Posterior cingulate gyrus (tissue), 11 donors: ENCODE data around the gene NME3.
"Not testable (repeated sequence)": the region's sequence is repeated elsewhere in the genome, so short reads cannot be mapped to it uniquely, and the experiment has no call there.

Source experiments
- DNase-seq, 10 donors: peaks; one replicate each; pipeline versions ENCODE4 v3.0.0 to v3.0.0-alpha.2; 2020 to 2021; ENCODE audit warnings: mixed read lengths in 3 of 10
- intact Hi-C: fragments of 100-400 bp; cut with DNase I; formaldehyde crosslinking; loops from one replicate; pipeline ENCODE4 v1.15.1; 2023

NME3 gene

DNA sequence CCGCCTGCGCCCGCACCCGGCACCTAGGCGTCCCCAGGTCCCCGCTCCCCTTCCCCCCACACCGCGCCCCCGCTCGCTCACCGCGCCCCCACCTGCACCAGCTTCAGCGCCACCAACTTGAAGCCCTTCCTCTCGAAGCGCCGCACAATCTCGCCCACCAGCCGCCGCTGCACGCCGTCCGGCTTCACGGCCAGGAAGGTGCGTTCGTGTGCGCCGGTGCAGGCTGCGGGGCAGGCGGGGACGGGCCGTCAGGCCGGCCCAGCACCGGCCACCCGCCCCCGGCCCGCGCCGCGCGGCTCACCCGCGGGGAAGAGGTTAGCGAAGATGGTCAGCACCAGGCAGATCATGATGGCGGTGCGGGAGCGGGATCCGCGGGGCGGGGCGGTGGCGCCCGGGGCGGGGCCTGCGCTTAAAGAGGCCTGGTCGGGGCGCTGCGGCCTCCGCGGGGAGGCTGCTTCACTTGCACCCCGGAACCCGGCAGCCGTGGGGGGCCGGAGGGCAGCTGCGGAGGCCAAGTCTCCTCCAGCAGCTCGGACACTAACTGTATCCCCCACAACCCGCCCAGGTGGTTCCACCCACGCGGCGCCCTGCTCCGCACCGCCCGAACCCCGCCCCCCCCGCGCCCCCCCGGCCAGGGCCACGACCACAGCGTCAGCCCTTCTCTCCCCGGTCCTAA lies at the start of gene NME3:
Gene NME3, minus strand, starts transcription at position 356 of the 676 bp plus-strand sequence. Its CDS starts 9 bp downstream, at position 347.
- intact Hi-C loops: loop anchor here (5.0 kb wide), 3 partner anchors 56 to 191 kb away; partner anchors contain the start of genes FAHD1, HAGH, MAPK8IP3 and RPS2
- DNase-seq: peak; percentile 65 to 98 (median 78)

DNA sequence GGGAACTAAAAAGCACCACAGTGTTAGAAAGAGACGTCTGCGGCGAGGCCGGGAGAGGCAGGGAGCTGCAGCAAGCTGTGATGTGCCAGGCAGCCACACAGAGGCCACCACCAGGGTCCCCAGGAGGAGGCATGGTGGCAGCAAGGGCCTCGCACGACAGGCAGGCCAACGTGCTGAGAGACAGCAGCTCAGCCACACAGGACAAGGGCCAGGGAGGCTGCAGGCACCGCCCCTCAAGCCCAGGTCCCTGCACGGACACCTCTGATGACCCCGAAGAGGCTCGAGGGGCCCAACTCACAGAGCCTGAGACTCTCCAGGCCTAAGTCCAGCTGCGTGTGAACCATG lies 49.6 kb upstream of the NME3 start:
- peak in 1 of 10 donors; percentile 62 for DNase-seq
- intact Hi-C loops: no loop called here

GRCh38 chr16:1820096-1820945 lies 49.0 kb upstream of the NME3 start:
- intact Hi-C loops: no loop called here
- DNase-seq: no peak

- peak in 1 of 10 donors; percentile 54 for DNase-seq
- intact Hi-C loops: no loop called here
Observed at GRCh38 chr16:1819611-1820010, 48.3 kb upstream of the NME3 start.

DNA sequence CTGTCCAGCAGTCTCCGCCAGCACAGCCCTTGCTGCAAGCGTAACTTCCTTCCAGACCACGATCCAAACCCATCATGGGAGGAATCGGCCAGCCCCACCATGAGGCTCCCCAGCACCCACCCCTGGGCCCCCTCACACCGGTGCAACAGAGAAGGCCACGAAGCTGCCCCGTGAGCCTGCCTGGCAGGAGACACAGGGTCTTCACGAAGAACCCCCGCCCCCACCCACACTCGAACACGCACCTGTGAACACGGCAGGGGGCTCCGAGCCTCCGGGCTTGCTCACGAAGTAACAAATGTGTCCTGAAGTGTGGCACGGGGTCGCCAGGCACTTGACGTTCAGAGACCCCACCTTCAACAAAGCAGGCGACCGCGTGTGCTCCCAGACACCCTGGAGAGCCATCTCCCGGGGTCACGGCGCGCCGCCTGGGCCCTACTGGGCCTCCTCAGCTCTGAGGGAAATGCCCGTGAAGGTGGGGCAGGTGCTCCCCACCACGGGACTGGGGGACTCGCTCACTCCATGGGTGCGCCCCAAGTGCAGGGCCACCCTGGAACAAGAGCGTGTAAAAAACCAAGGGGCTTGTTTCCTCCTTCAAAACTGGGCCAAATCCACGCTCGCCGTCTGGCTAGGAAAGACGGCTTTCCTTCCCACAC lies 47.7 kb upstream of the NME3 start:
- DNase-seq: peak in 1 of 10 donors; percentile 49
- intact Hi-C loops: no loop called here

GRCh38 chr16:1818204-1818872 lies 47.0 kb upstream of the NME3 start:
- intact Hi-C loops: no loop called here

DNA sequence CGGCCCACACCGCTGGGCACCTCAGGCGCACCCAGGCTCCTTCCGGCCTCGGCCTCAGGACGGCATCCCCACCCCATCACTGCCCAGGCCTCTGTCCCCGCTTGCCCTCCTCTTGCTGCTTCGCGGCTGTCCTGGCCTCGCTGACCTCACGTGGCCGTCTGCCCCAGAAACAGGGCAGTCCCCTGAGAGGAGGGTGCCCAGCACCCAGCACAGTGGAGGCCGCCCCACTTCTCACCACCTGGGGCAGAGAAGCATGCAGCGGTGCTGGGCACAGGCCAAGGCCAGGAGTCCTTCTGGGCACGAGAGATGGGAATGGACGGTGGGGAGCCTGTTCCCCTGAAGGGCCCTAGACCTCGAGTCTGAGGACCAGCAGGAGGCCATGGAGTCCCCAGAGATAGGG lies 46.4 kb upstream of the NME3 start:
- intact Hi-C loops: no loop called here
- peak in 1 of 10 donors; percentile 76 for DNase-seq

More at GRCh38 chr16:1818204-1818872, 47.0 kb upstream of the NME3 start:
- DNase-seq: no peak

GRCh38 chr16:1817276-1817589 lies 45.9 kb upstream of the NME3 start:
- intact Hi-C loops: no loop called here
- no peak for DNase-seq

DNA sequence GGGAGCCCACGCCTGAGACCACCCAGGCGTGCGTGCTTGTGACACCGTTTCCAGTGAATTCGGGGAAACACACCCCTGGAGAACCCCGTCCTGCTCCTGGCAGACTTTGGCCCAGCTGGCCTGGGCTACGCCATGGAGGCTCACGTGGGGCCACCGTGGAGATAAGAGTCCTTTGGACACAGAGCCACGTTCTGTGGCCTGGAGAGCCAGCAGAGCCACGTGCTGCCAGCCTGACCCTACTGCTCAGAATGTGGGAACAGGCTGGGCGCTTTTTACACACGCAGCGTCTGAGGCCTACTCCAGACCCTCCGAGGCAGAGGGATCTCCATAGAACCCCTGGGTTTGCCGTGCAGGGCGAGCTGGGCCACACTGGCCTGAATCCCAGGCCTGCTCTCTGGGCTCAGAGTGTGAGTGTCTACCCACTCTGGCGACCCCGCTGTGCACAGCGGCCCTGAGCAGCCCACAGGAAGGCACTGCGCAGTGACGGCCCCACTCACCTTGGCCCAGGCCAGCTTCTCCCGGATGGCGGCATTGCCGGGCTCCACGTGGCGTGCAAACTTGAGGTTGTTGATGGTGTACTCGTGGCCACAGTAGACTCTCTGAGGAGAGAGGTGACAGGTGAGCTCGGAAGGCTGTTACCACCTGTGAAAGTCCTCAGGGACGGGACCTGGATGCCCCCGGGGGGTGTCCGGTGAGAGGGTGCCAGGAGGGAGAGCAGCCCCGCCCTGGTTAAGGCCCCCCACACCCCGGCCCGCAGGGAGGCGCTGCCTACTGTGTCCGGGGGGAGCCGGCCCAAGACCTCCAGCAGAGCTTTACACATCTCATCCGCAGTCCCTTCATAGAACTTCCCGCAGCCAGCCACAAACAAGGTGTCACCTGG lies 45.3 kb upstream of the NME3 start:
- DNase-seq: peak in 1 of 10 donors; percentile 74
- intact Hi-C loops: no loop called here

GRCh38 chr16:1815461-1815860 lies 44.1 kb upstream of the NME3 start:
- DNase-seq: no peak
- intact Hi-C loops: no loop called here

DNA sequence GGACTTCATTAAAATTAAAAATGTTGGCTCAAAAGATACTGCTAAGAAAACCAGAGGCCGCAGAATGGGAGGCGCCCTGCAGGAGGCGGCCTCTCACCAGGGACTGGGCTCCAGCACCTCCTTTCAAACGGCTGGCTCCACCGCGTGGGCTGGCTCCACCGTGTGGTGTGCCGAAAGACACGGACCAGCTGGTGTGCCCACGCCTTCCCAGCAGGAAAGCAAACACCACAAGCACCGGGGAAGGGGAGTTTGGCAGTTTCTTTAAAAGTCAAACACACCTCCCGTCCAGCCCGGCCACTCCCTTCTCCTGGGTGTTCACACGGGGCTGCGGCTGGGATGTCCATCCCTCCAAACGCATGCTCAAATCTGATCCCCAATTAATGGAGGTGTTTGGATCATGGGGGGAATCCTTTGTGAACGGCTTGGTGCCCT lies 41.4 kb upstream of the NME3 start:
- DNase-seq: peak; percentile 34 to 96 (median 79)
- intact Hi-C loops: no loop called here

GRCh38 chr16:1810536-1810935 lies 39.2 kb upstream of the NME3 start:
- intact Hi-C loops: no loop called here
- DNase-seq: peak in 1 of 10 donors; percentile 79

GRCh38 chr16:1810106-1810505 lies 38.8 kb upstream of the NME3 start:
- intact Hi-C loops: no loop called here

DNA sequence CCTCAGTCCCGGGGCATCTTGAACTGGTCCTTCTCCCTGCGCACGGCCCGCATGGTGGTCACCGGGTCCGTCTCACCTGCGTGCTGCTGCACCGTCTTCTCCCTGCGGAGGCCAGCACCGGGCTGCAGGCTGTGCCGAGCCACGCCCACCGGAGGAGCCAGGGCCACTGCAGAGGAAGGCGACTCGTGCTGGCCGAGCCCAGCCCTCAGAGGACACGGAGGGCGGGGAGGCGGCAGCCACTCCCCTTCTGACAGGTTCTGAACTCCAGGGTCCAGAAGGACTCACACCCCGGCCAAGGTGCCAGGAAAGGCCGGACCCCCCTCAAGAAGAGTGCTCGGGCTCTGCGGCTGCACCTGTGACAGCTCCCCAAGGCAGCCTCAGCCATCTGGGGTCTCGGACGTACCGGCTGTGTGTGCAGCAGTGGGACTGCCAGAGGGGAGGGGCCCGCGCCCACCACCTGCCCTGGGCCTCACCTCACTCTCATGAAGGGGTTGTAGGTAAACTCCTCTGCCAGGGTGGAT lies 38.0 kb upstream of the NME3 start:
- DNase-seq: peak in 2 of 10 donors; percentile 81 to 82
- intact Hi-C loops: no loop called here

More at GRCh38 chr16:1810106-1810505, 38.8 kb upstream of the NME3 start:
- DNase-seq: peak in 2 of 10 donors; percentile 49 to 58

GRCh38 chr16:1808691-1809090 lies 37.3 kb upstream of the NME3 start:
- DNase-seq: peak in 2 of 10 donors; percentile 54 to 59
- intact Hi-C loops: no loop called here

- DNase-seq: peak in 2 of 10 donors; percentile 56 to 62
- intact Hi-C loops: no loop called here
Observed at GRCh38 chr16:1807626-1808025, 36.3 kb upstream of the NME3 start.

DNA sequence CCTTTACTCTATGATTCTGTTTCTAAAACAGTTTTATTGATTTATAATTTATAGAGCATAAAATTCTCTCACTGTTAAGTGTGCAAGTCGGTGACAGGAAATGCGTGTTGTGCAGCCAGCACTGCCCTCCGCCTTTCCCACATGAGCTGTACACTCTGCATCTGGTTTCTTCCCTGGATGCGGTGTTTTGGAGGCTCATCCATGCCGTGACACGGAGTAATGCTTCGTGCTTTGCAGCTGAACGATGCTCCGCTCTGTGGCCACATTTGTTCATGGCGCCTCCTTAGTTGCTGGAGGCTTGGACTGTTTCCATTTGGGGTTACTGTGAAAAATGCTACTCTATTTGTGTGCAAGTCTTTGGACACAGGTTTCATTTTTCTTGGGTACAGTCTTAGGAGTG lies 29.4 kb upstream of the NME3 start:
- peak in 1 of 10 donors; percentile 68 for DNase-seq
- intact Hi-C loops: no loop called here

DNA sequence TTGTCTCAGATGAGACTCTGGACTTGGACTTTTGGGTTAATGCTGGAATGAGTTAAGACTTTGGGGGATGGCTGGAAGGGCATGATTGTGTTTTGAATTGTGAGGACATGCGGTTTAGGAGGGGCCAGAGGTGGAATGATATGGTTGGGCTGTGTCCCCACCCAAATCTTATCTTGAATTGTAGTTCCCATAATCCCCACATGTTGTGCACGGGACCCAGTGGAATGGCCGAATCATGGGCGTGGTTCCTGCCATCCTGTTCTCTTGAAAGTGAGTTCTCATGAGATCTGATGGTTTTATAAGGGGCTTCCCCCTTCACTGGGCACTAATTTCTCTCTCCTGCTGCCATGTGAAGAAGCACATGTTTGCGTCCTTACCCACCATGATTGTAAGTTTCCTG lies 27.9 kb upstream of the NME3 start:
- intact Hi-C loops, DNase-seq: not testable (repeated sequence)

DNA sequence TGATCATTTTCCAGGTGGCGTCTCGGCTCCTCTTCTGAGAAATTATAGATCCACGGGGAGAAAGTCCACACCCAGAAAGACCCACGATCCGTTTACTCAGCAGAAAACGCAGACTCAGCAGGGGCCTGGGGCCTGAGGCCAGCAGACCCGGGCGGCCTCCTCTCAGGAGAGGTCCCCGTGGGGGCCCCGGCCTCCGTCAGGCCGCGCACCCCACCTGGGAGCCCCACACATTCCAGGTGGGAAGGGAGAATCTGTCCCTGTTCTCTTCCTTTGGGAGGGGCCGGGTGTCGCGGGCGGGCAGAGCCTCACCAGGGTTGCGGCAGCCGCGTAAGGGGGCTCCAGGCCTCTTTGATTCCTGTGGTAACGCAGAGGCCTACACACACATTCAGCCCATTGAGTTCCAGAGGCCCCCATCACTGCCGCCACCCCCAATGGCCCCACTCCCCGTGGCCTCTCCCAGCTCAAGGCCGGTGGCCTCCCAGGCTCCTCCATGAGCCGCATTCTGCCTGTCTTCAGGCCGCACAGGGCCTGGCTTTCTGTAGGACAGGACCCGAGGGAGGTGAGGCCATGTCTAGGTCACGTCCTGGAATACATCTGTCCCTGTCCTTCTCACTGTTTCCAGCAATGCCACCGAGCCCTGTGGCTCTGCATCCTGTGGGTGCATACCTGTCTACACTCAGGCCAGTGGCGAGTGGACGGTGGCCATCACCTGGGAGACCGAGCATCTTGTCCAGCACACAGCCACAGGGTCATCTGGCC lies 23.7 kb upstream of the NME3 start:
- peak in 2 of 10 donors; percentile 9 to 68 for DNase-seq
- intact Hi-C loops: no loop called here
